GM18909 (cell line): ENCODE measurements around the gene MRPS12.

Experiments
- ATAC-seq: cut with Tn5 transposase; IDR thresholded peaks from one replicate; pipeline ENCODE4 v1.9.1; 2021; ENCODE audit warnings: mild to moderate bottlenecking; ENCODE audit not compliant: unreplicated experiment, poor library complexity

MRPS12 gene

DNA sequence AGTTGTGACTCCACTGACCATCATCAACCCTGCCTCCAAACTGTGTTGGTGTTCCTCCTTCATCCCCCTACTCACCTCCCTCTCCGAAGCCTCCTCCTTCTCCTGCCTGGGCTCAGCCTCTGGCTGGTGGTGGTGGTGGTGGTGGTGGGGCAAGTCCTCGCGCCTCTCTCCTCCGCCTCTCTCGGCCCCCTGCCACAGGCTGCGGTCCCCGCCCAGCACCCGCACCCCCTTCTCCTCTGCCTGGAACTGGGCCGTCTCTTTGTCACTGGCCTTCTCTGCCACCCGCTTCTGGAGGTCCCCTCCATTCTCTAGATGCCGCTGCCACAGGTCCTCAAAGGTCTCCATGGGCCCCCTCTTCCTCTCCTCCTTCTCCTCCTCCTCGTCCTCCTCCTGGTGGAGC lies 20.3 kb upstream of the MRPS12 start:
- no peak for ATAC-seq

DNA sequence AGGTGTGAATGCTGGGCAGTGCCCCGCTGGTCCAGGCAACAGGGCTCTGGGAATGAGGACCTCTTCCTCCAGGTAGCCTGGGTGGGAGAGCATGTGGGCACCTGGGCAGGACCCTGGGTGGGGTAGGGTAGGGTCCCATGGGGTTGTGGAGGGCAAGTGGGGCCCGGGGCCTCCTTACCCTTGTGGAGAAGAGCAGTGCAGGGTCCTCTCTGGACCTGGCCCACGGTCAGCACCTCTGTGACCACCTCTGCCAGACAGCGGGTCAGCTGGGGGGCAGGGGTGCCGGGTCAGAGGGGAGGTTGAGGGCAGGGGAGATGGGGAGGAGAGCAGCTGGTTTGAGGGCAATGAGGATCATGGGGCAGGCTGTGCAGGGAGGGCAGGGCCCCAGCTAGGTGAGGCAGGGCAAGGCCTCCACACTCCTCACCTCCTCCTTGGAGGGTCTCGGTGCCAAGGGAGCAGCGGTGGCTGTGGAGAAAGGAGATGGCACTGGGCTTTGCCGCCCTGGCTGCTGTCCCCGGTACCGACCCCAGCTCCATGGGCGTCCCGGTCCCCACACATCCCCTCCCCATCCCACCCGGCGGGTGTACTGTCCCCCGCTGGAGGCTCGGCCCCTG lies 19.2 kb upstream of the MRPS12 start:
- ATAC-seq = no peak

DNA sequence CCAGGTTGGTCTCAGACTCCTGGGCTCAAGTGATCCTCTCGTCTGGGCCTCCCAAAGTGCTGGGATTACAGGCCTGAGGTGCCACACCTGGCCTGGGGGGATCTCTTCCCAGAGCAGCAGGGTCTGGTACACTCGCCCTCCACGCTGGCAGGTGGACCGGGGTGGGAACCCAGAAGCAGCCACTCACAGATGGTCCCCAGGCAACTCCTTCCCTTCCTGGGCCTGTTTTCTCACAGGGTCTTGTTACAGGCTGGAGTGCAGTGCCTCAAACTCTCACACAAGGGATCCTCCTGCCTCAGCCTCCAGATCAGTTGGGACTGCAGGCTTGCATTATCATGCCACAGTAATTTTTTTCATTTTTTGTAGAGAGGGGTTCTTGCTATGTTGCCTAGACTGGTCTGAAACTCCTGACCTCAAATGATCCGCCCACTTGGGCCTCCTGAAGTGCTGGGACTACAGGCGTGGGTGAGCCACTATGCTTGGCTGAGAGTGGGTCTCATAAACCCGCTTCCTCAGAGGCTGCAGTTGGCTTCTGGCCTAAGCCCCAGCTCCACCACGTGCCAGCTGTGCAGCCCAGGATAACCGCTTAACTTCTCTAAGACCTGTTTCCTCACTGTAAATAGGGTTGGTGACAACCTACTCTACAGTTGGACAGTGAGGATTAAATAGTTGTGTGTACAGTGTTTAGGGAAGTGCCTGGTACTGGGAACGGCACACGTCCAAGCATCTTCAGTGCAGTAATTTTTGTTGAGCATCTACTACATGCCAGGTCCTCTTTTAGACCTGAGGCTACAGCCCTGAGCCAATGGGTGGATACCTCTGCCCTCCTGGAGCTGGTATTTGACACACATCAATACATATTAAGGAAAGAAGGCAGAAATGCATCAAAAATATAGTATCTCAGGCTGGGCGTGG lies 17.9 kb upstream of the MRPS12 start:
- ATAC-seq = no peak

DNA sequence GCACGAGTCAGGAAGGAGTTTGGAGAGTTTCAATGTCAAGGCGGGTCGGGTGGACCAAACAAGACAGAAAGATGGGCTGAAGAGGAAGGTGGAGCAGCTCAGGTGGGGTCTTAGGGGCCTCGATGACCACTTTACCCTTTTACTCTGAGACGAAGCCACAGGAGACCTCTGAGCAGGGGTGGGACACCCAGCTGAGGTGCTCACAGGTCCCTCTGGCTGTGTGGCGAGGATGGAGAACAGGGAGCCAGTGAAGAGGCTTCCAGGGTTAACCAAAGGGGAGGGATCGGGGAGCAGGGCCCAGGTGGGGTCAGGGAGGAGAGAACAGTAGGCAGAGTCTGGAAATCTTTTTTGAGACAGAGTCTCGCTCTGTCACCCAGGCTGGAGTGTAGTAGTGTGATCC lies 16.8 kb upstream of the MRPS12 start:
- ATAC-seq = no peak

DNA sequence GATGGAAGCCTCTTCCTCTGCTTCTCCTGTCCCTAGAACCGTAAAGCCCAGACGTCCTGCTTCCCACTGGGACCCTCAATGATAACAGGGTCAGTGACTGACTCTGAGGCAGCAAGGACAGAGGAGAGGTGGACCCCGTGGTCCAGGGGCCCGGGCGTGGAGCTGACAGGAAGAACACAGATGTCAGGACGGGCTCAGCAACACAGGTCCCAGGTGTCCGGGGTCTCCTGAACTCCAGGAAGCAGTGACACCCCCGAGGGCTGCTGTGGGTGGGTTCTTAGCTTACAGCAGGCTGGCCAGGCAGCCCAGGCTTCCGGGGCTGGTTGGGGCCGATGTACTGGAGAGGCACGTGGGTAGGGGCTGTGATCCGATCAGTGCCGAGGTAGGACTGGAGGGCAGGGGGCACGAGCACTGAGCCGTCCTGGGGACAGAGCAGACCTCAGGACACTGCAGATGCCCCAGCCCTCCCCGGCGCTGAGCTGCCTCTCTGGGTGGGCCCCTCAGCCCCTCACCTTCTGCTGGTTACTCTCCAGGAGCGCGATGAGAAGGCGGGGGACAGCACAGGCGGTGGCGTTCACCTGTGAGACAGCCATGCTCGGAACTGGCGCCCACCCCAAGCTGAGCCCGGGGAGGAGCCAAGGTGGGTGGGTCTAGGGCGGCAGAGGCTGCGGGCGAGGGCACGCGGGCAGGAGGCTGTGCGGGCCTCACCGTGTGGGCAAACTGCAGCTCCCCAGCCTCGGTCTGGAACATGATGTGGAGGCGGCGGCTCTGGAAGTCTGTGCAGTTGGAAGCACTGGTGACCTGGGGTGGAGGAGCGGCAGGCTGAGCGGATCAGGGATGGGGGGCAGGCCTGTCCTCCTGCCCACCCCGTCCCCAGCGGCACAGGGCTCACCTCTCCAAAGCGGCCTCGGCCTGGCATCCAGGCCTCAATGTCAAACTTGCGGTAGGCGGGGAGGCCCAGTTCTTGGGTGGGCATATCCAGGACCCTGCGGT lies 15.1 kb upstream of the MRPS12 start:
- ATAC-seq = no peak

DNA sequence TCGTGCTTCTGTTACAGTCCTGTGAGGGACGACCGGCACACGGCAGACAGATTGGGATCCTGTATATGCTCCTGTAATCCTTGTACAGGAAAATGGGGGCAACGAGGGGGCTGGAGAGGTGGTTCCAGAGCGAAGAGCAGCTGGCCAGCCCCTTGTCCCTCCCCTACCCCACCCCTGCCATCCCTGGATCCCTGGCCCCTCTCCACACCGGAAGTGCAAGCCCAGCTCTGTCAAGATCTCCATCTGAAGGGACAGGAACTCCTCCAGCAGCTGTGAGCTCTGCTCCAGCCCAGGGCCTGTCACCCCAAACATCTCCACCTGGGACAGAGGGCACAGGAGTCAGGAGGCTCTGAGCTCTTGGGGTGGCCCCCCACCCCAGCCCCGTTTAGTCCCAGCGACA lies 13.2 kb upstream of the MRPS12 start:
- ATAC-seq = no peak

DNA sequence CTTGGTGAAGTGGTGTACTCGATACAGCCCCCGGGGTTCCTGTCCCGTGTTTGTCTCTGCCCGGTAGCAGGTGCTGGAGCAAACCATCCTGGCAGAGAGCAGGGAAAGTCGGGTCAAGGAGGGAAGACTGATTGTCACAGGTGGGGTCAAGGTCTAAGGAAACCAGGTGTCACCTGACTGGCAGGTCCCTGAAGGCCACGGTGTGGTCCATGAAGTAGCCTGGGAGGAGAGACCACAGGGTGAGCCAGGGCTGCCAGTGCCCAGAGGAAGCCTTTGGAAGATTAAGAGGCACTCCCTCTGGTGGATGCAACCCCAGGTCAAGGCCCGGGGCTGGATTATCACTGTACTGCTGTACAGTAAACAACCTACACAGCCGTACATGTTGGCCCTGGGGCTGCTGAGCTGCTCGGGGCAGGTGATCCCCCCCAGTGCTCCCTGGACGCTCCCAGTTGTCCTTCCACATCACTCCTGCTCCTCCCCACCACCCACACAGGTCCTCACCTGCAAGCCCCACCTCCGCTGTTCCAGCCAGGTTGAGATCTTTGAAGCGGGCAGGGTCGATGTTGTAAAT lies 12.7 kb upstream of the MRPS12 start:
- ATAC-seq = no peak

DNA sequence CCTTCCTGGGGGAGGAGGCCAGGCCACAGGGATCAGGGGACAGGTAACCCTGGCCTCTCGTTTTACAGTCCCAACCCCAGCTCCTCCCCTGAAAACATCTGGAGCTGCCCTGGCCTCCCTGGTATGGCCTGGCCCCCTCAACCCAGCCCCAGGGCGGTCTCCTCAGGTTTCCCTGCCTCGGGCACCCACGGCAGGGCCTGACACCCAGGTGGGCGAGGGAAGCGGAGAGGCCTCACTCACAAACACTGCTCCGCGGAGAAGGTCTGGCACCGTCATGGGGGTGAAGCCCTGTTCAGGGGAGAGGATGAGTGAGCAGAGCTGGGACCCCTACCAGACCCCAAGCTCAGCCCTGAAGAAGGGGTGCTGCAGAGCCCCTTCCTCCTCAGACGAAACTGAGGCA lies 12.2 kb upstream of the MRPS12 start:
- no peak for ATAC-seq

DNA sequence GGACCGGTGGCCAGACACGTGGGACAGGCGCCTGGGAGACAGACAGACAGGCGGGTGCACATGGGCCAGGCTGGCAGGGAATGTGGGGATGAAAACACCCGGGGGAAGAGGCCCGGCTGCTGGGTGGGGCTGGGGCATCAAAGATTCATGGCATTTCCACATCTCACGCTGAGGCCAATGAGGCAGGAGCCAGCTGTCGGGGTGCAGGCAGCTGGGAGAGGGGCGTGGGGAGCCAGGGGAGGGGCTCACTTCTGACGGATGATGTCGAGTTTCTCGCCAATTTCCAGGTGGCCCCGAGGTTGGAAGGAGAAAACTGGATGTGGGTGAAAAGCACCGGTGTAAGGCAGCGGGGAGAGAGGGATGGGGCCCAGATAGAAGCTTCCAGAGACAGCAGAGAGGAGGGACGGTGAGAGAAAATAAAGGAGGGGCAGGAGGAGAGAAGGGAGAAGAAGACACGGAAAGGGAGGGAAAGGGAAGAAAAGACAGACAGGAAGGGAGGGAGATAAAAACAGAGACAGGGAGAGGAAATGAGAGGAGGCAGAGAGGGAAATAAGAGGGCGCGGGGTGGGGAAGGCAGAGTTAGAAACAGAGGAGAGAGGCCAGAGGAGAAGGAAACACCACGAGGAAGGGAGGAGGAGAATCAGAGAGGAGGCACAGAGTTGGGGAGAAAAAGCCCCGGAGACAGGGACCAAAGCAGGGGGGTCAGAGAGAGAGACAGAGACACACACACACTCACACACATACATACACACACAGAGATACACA lies 10.7 kb upstream of the MRPS12 start:
- no peak for ATAC-seq

DNA sequence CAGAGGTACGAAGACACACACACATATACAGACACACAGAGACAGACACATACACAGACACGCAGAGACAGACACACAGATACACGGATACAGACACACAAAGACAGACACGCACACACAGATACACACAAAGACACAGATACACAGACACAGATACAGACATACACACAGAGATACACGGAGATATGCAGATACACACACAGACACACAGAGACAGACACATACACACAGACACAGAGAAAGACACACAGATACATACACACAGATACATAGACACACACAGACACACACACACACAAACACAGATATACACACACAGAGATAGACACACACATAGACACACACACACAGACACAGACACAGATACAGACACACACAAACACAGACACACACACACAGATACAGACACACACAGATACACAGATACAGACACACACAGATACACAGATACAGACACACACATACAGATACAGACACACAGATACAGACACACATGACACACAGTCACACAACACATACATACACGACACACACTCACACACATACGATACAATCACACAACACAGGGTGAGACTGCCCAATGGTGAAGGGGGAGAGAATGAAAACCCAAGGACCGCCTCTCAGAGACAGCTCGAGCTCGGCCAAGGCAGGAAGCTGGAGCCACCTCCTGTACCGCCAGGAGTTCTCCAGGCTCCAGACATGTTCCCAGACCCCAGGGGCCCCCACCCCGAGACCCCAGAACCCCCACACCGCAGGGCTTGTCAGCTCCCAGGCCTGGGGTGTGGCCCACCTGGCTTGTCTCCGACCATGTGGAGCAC lies 9.9 kb upstream of the MRPS12 start:
- ATAC-seq = no peak

DNA sequence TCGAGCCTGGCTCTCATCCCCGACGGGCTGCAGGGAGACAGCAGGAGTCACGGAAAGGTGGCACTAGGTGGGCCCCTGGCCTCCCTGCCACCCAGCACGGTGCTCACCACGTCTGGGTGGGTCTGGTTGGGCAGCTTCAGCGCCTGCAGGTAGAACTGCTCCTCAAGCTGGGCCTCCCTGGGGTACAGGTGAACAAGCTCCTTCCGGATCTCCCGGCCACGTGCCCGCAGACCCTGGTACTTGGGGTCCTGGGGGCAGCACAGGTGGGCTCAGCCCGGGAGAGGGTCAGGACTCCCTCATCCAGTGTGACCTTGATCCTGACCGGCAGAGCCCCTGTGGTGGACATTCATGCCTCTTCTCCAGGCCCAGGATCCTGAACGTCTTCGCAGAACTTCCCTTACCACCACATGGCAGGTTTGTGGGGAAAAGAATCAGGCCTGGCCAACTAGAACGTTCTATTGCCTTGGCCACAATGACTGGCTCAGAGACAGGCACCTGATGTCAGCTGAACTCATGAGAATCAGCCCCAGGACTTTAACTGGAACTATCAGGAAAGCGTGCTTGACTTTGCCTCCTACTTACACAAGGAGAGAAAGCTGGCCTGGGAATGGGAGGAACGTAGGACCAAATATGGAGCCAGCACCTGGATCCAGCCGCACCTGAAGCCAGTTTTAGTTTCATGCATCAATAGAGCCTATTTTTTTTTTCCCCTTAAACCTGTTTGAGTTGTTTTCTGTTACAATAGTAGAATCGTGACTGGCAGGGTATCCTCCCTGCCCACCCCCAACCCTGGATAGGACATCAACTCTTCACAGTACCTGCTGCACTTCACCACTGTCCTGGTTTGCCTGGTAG lies 9.1 kb upstream of the MRPS12 start:
- ATAC-seq = no peak

DNA sequence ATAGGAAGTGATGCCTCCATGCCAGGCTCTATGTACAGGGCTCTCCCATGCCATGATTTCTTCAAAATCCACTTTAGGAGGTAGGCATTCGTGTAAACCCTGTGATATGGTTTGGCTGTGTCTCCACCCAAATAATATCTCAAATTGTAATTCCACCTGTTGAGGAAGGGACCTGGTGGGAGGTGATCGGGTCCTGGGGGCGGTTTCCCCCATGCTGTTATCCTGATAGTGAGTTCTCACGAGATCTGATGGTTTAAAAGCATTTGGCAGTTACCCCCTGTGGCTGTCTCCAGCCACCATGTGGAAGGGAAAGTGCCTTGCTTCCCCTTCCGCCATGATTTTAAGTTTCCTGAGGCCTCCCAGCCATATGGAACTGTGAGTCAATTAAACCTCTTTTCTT lies 8.3 kb upstream of the MRPS12 start:
- no peak for ATAC-seq

DNA sequence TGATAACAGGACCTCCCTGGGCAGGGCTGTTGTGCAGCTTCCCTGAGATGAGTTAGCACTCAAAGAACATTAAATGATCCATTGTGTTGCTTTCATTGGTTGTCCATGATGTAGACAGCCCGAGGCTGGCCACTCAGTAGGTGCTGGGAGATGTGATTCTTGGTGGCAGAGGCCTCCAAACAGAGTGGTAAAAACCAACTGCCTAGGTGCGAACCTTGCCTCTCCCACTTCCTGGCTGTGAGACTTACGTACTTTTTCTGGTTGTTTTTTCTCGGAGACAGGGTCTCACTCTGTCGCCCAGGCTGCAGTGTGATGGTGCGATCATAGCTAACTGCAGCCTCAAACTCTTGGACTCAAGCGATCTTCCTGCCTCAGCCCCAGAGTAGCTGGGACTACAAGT lies 6.4 kb upstream of the MRPS12 start:
- no peak for ATAC-seq

DNA sequence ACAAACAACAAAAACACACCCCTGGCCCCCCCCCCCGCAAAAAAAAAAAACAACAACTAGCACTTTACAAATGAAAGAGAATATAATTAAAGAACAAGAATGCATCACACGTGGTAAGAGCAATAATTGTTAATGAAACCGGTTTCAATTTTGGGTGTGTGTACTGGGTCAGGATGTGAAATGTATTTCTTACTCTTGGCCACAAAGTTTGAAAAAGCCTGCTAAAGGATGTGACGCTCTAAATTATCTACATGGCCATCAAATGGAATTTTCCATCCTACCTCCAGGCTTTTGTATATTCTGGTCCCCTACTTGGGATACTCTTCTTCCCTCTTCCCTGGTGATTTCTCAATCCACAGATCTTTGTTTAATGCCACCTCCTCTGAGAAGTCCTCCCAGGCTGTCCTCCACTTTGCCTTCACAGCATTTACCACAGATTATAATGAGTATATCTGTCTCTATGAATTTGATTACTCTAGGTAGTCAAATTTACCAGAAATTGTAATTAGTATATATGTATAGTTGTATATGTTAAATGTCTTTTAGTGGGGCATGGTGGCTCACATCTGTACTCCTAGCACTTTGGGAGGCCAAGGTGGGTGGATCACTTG lies 2.2 kb upstream of the MRPS12 start:
- no peak for ATAC-seq

DNA sequence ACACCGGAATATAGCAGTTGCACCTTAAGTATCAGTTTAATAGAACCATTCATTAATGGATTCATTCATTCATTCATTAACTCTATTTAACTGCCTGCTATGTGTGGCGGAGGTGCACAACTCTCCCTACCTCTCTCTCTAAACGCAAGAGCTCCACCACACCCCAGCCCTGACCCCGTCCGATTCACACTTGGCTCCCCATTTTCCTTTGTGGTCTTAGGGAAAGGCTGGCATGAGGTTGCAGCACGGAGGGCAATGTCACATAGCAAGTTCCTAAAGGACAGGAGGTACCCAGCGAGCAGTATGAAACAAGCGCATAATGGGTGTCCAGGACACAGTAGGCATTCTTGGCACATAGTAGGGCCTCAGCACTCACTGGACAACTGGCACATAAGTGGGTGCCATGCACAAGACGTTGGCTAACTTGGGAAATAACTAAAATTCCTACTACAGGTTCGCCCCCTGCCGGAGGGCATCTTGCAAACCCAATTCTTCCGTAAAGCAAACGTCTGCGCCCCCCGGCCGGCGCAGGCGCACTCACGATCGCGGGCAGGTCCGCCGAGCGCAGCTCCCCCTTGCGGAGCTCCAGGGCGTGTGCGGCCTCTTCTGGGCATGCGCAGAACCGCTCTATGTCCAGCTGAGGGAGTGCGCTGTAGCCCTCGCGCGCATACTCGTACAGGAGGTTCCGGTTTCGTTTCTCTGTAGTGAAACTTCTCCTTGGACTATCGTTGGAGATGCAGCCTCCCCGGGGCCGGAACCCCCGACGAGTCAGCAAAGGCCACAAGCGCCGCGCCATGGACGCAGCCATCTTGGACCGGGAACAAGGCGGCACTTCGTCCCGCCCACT lies 592 bp upstream of the MRPS12 start, which contains the start of gene SARS2:
TSS of gene SARS2 (minus strand) at position 835 of the 847 bp plus-strand sequence. CDS start at position 808, 27 bp downstream.
- peak; percentile 79 for ATAC-seq

DNA sequence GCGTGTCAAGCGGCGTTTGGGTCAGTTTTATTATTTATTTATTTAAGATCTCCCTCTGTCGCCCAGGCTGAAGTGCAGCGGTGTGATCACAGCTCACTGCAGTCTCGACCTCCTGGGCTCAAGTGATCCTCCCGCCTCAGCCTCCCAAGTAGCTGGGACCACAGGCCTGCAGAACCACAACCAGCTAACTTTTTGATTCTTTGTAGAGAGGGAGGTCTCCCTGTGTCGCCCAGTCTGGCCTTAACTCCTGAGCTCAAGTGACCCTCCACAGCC lies 713 bp downstream of the MRPS12 start:
- ATAC-seq = no peak
